Large intestine (tissue), 3 donors: ENCODE measurements around the gene BCAR1. TPM values are rescaled to one million over a fixed set of nuclear protein-coding genes. Genes with fewer than 3 reads are reported as not detected.

Source experiments
- DNase-seq, 2 donors: peaks; one replicate each; pipeline versions ENCODE4 v3.0.0 to v3.0.0-alpha.2; 2013
- H3K27ac ChIP-seq: one replicate; pipeline ENCODE4 v1.5.1; 2013; ENCODE audit warnings: low read length
- H3K27me3 ChIP-seq: 2 replicates; pipeline ENCODE4 v1.6.1; 2013; ENCODE audit warnings: low read length; ENCODE audit not compliant: control insufficient read depth, insufficient read depth
- H3K36me3 ChIP-seq: 2 replicates; pipeline ENCODE4 v1.6.1; 2013; ENCODE audit warnings: low read length; ENCODE audit not compliant: control insufficient read depth, insufficient read depth
- H3K4me1 ChIP-seq: one replicate; pipeline ENCODE4 v1.6.1; 2013; ENCODE audit warnings: low read length; ENCODE audit not compliant: control insufficient read depth, insufficient read depth
- H3K4me3 ChIP-seq: one replicate; pipeline ENCODE4 v1.5.1; 2013; ENCODE audit warnings: low read length
- H3K9me3 ChIP-seq: one replicate; pipeline ENCODE4 v1.6.1; 2013; ENCODE audit warnings: mild to moderate bottlenecking, low read depth, low read length, moderate library complexity; ENCODE audit not compliant: control insufficient read depth
- WGBS: methylation state at CpG from one replicate; pipeline ENCODE4 v1.1.5; 2013; ENCODE audit warnings: low lambda C conversion rate; ENCODE audit not compliant: insufficient coverage; 5-methylcytosine and 5-hydroxymethylcytosine counted together
- polyA plus RNA-seq: library from polyadenylated mRNA; unstranded; fragments of 120-200 nt; gene quantifications from one replicate; pipeline ENCODE4 v1.2.1, GENCODE V29; 2013

The BCAR1 gene
- polyA plus RNA-seq, 1 donor: 58.6 TPM

- H3K9me3 ChIP-seq: no peaks in the 10 kb centered on the region
- DNase-seq: no peak
- H3K4me1 ChIP-seq: no peaks in the 10 kb centered on the region
- no peak overlapping the region for H3K27ac ChIP-seq
- WGBS: no CpG with 5 or more reads among the region's 13 CpGs
- no peaks in the 10 kb centered on the region for H3K27me3 ChIP-seq
- no peak overlapping the region for H3K4me3 ChIP-seq
- H3K36me3 ChIP-seq: no peaks in the 10 kb centered on the region
These were observed 47.6 kb downstream of the BCAR1 start for GRCh38 chr16:75203667-75204409.

GRCh38 chr16:75203096-75203495 is 48.3 kb downstream of the BCAR1 start:
- WGBS: no CpG with 5 or more reads among the region's 12 CpGs
- H3K27ac ChIP-seq: no peak overlapping the region
- H3K4me1 ChIP-seq: no peaks in the 10 kb centered on the region
- no peaks in the 10 kb centered on the region for H3K36me3 ChIP-seq
- no peak for DNase-seq
- peaks cover 2% of the 10 kb centered on the region for H3K27me3 ChIP-seq
- H3K9me3 ChIP-seq: no peaks in the 10 kb centered on the region
- no peak overlapping the region for H3K4me3 ChIP-seq

- no peak for DNase-seq
- 94% methylated on average over 2 of the region's 13 CpGs for WGBS
- no peaks in the 10 kb centered on the region for H3K4me1 ChIP-seq
- H3K36me3 ChIP-seq: no peaks in the 10 kb centered on the region
- H3K27ac ChIP-seq: no peak overlapping the region
- H3K27me3 ChIP-seq: peaks cover 8% of the 10 kb centered on the region
- H3K9me3 ChIP-seq: no peaks in the 10 kb centered on the region
- no peak overlapping the region for H3K4me3 ChIP-seq
These were observed 49.3 kb downstream of the BCAR1 start for GRCh38 chr16:75202069-75202590.

GRCh38 chr16:75198135-75198600 is 53.3 kb downstream of the BCAR1 start:
- no peaks in the 10 kb centered on the region for H3K9me3 ChIP-seq
- peak; percentile 12 to 18 for DNase-seq
- no peak overlapping the region for H3K4me3 ChIP-seq
- peaks cover 8% of the 10 kb centered on the region for H3K27me3 ChIP-seq
- H3K27ac ChIP-seq: no peak overlapping the region
- no peaks in the 10 kb centered on the region for H3K4me1 ChIP-seq
- H3K36me3 ChIP-seq: no peaks in the 10 kb centered on the region
- WGBS: no CpG with 5 or more reads among the region's 18 CpGs

- Histone ChIP-seq H3K4me1 (no peaks in the 10 kb centered on the region), H3K4me3 (no peak overlapping the region), H3K27ac (no peak overlapping the region), H3K9me3 (no peaks in the 10 kb centered on the region), H3K36me3 (no peaks in the 10 kb centered on the region), H3K27me3 (peaks cover 8% of the 10 kb centered on the region)
- no peak for DNase-seq
- WGBS: 100% methylated on average over 1 of the region's 14 CpGs
These were observed 53.8 kb downstream of the BCAR1 start for GRCh38 chr16:75197522-75198134.

GRCh38 chr16:75196836-75197235 is 54.6 kb downstream of the BCAR1 start:
- no peak overlapping the region for H3K4me3 ChIP-seq
- H3K27ac ChIP-seq: no peak overlapping the region
- H3K4me1 ChIP-seq: no peaks in the 10 kb centered on the region
- no peaks in the 10 kb centered on the region for H3K9me3 ChIP-seq
- DNase-seq: no peak
- H3K27me3 ChIP-seq: peaks cover 8% of the 10 kb centered on the region
- no CpG with 5 or more reads among the region's 9 CpGs for WGBS
- no peaks in the 10 kb centered on the region for H3K36me3 ChIP-seq

GRCh38 chr16:75195811-75196790 is 55.3 kb downstream of the BCAR1 start:
- DNase-seq: no peak
- Histone ChIP-seq H3K36me3 (no peaks in the 10 kb centered on the region), H3K4me3 (no peak overlapping the region), H3K9me3 (no peaks in the 10 kb centered on the region), H3K27ac (no peak overlapping the region), H3K4me1 (no peaks in the 10 kb centered on the region), H3K27me3 (peaks cover 8% of the 10 kb centered on the region)
- 93% methylated on average over 3 of the region's 24 CpGs for WGBS

GRCh38 chr16:75193730-75194444 is 57.5 kb downstream of the BCAR1 start:
- no CpG with 5 or more reads among the region's 10 CpGs for WGBS
- peaks cover 8% of the 10 kb centered on the region for H3K27me3 ChIP-seq
- no peak overlapping the region for H3K27ac ChIP-seq
- no peak for DNase-seq
- H3K9me3 ChIP-seq: no peaks in the 10 kb centered on the region
- H3K4me3 ChIP-seq: no peak overlapping the region
- H3K4me1 ChIP-seq: no peaks in the 10 kb centered on the region
- H3K36me3 ChIP-seq: no peaks in the 10 kb centered on the region

- DNase-seq: no peak
- Histone ChIP-seq H3K27me3 (peaks cover 8% of the 10 kb centered on the region), H3K4me3 (no peak overlapping the region), H3K4me1 (no peaks in the 10 kb centered on the region), H3K9me3 (no peaks in the 10 kb centered on the region), H3K36me3 (no peaks in the 10 kb centered on the region), H3K27ac (no peak overlapping the region)
- WGBS: no CpG with 5 or more reads among the region's 4 CpGs
These were observed 58.2 kb downstream of the BCAR1 start for GRCh38 chr16:75193265-75193650.
